HG02885 (cell line): ENCODE measurements around the gene DDIT3.
"Not testable (repeated sequence)": the region's sequence is repeated elsewhere in the genome, so short reads cannot be mapped to it uniquely, and the experiment has no call there.

Source experiments
- ATAC-seq: cut with Tn5 transposase; IDR thresholded peaks from one replicate; pipeline ENCODE4 v1.9.1; 2021; ENCODE audit warnings: mild to moderate bottlenecking; ENCODE audit not compliant: unreplicated experiment, poor library complexity

Gene DDIT3

GRCh38 chr12:57514720-57515407 is 5.5 kb downstream of the DDIT3 start:
- ATAC-seq, result no peak

GRCh38 chr12:57514246-57514645 is 6.1 kb downstream of the DDIT3 start:
- not testable (repeated sequence) for ATAC-seq

GRCh38 chr12:57513677-57514076 is 6.6 kb downstream of the DDIT3 start:
- not testable (repeated sequence) for ATAC-seq

DNA sequence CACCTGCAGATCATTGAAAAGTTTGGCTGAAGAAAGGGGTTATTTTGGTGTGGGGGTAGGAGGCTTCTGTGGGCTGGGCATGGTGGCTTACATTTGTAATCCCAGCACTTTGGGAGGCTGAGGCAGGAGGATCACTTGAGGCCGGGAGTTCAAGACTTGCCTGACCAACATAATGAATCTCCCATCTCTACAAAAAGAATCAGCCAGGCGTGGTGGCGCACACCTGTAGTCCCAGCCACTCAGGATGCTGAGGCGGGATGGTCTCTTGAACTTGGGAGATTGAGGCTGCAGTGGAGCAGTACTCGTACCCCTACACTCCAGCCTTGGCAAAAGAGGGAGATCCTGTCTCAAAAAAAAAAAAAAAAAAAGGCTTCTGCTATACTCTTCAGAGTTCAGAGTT is 7.0 kb downstream of the DDIT3 start:
- ATAC-seq, result no peak

DNA sequence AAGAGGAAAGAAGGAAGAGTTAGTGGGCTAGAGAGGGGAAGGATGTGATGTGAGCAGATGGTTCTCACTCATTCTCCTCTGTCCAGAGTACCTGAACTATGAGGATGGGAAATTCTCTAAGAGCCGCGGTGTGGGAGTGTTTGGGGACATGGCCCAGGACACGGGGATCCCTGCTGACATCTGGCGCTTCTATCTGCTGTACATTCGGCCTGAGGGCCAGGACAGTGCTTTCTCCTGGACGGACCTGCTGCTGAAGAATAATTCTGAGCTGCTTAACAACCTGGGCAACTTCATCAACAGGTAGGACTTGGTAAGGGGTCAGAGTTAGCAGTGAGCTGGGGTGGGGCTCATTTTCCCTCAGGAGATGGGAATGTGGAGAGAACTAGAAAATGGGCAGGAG is 7.6 kb downstream of the DDIT3 start:
- ATAC-seq, result no peak

- no peak for ATAC-seq
Measured at GRCh38 chr12:57511588-57512325, 8.6 kb downstream of the DDIT3 start.

GRCh38 chr12:57511161-57511560 is 9.2 kb downstream of the DDIT3 start:
- no peak for ATAC-seq

GRCh38 chr12:57507796-57508195 is 12.5 kb downstream of the DDIT3 start:
- ATAC-seq, result not testable (repeated sequence)

GRCh38 chr12:57506541-57506940 is 13.8 kb downstream of the DDIT3 start:
- not testable (repeated sequence) for ATAC-seq

DNA sequence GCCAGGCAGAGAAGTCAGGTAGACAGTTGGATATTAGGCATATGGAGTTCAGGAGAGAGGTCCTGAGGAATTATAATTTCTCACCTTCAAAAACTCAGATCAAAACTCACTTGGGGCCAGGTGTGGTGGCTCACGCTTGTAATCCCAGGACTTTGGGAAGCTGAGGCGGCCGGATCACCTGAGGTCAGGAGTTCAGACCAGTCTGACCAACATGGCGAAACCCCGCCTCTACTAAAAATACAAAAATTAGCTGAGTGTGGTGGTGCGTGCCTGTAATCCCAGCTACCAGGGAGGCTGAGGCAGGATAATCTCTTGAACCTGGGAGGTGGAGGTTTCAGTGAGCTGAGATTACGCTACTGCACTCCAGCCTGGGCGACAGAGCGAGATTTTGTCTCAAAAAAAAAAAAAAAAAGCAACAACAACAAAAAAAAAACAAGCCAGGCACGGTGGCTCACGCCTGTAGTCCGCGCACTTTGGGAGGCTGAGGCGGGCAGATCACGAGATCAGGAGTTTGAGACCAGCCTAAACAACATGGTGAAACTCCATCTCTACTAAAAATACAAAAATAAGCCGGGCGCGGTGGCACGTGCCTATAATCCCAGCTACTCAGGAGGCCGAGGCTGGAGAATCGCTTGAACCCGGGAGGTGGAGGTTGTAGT is 17.9 kb downstream of the DDIT3 start:
- not testable (repeated sequence) for ATAC-seq

DNA sequence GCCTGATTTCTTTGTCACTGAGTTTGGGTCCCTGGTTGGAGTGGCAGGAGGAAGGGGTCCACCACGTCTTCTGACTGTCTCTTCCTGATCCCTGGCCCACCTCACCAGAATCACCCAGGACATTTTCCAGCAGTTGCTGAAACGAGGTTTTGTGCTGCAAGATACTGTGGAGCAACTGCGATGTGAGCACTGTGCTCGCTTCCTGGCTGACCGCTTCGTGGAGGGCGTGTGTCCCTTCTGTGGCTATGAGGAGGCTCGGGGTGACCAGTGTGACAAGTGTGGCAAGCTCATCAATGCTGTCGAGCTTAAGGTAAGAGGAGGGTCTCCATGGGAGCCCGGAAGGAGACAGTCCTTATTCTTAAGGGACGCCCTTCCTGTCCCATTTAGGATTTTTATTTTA is 20.1 kb downstream of the DDIT3 start:
- no peak for ATAC-seq

DNA sequence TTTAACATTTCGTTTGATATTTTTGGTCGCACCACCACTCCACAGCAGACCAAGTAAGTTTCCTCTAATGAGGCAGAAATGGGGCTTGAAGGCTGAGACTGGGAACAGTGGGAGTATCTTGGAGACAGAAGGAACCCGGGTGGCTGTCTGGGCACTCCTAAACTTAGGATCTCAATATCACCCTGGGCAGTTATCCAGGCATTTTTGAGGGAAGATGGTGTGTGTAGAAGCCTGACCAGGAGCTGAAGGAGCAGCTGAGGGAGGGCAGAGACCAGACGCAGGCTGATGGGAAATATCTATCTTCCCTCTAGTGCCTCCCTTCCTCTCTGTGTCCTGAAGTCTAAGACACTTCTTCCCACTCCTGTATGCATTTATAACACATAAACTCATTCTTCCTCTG is 21.7 kb downstream of the DDIT3 start:
- no peak for ATAC-seq

DNA sequence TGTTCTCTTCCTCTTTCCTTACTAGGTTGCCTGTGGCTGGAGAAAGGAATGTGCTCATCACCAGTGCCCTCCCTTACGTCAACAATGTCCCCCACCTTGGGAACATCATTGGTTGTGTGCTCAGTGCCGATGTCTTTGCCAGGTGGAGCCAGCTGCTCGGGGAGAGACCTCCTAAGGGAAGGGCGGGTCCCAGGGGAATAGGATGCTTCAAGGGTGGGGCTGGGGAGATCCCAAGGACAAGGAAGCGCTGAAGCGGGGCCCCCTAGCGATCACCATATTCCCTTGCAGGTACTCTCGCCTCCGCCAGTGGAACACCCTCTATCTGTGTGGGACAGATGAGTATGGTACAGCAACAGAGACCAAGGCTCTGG is 22.2 kb downstream of the DDIT3 start:
- no peak for ATAC-seq

DNA sequence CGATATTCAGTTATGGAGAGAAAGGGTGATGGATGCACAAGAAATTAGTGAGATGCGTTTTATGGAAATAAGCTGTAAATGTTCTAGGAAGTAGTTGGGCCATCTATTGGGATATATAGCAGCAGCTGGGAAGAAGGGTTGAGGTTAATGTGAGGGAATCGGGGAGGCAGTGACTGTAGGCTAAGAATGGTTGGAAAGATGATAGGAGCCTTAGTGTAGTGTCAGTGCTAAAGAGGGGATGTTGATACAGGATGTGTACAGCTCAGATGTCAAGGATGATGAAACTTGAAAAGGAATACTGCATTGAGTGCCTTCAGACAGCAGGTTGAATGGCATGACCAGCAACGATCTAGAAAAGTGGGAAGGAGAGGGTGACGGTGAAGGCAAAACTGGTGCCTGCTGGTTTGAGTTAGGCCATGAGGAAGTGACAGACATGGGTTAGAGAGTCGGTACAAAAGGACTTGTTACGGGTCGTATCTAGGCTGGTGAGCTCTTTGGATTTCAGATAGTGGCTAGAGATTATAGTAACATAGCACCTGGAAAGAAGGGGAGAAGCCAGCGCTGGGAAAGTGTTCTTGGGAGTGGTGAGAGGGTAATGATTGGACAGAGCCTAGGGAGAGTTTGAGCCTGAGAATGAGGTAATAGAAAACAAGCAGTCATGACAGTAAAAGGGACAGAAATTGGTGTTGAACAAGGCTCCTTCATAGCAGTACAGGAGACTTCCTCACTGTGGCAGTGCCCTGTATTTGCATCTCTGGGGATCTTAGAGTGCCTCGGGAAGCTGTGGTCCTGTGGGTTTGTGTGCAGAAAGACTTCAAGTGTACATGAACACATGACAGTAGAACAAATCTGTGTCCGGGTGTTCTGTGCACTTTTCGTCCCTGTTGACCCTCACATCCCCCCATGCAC is 22.8 kb downstream of the DDIT3 start:
- no peak for ATAC-seq

- no peak for ATAC-seq
Measured at GRCh38 chr12:57496822-57497221, 23.5 kb downstream of the DDIT3 start.

DNA sequence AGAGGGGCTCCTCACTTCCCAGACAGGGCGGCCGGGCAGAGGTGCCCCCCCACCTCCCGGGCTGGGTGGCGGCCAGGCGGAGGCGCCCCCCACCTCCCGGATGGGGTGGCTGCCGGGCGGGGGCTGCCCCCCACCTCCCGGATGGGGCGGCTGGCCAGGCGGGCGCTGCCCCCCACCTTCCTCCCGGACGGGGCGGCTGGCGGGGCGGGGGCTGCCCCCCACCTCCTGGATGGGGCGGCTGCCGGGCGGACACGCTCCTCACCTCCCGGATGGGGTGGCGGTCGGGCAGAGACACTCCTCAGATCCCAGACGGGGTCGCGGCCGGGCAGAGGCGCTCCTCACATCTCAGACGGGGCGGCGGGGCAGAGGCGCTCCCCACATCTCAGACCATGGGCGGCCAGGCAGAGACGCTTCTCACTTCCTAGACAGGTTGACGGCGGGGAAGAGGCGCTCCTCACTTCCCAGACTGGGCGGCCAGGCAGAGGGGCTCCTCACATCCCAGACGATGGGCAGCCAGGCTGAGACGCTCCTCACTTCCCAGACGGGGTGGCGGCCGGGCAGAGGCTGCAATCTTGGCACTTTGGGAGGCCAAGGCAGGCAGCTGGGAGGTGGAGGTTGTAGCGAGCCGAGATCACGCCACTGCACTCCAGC is 25.1 kb downstream of the DDIT3 start:
- not testable (repeated sequence) for ATAC-seq

- ATAC-seq, result no peak
Measured at GRCh38 chr12:57491393-57492280, 28.7 kb downstream of the DDIT3 start.

DNA sequence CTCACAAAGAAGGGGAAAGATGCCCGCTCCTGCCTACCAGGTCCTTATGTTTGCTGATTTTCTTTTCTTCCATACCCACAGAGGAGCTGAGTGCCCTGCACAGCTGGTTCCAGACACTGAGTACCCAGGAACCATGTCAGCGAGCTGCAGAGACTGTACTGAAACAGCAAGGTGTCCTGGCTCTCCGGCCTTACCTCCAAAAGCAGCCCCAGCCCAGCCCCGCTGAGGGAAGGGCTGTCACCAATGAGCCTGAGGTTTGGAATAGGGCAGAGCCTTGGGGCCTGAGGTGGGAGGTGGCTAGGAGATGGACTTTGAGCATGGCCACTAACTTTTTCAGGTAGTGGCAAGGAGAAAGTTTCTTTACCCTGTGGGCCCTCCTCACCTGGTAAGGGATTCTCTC is 30.2 kb downstream of the DDIT3 start:
- no peak for ATAC-seq

- no peak for ATAC-seq
Measured at GRCh38 chr12:57489157-57489641, 31.1 kb downstream of the DDIT3 start.
